ENCODE data around the gene PSG6.
"Not testable (repeated sequence)": the region's sequence is repeated elsewhere in the genome, so short reads cannot be mapped to it uniquely, and the experiment has no call there.

GRCh38 chr19:42890446-42890845 lies 27.2 kb downstream of the PSG6 start:
- TF ChIP-seq EZH2 (IDR thresholded peaks at IDR 0.05; ENCODE audit: insufficient read depth, poor library complexity, severe bottlenecking); EZH2phosphoT487 (IDR thresholded peaks at IDR 0.05; ENCODE audit: insufficient read depth, low read depth): not testable (repeated sequence)
